Activated CD4-positive, alpha-beta T cell treated with anti-CD3 and anti-CD28 coated beads, Interleukin-2, amount 50 U/mL, for 24 hours (primary cell): ENCODE measurements around the gene NRCAM.

Experiments used
- DNase-seq, 2 donors: peaks; one replicate each; pipeline ENCODE4 v3.0.0-alpha.2; 2020; ENCODE audit warnings: low read depth in 1 of 2, low spot score in 1 of 2

The NRCAM gene

DNA sequence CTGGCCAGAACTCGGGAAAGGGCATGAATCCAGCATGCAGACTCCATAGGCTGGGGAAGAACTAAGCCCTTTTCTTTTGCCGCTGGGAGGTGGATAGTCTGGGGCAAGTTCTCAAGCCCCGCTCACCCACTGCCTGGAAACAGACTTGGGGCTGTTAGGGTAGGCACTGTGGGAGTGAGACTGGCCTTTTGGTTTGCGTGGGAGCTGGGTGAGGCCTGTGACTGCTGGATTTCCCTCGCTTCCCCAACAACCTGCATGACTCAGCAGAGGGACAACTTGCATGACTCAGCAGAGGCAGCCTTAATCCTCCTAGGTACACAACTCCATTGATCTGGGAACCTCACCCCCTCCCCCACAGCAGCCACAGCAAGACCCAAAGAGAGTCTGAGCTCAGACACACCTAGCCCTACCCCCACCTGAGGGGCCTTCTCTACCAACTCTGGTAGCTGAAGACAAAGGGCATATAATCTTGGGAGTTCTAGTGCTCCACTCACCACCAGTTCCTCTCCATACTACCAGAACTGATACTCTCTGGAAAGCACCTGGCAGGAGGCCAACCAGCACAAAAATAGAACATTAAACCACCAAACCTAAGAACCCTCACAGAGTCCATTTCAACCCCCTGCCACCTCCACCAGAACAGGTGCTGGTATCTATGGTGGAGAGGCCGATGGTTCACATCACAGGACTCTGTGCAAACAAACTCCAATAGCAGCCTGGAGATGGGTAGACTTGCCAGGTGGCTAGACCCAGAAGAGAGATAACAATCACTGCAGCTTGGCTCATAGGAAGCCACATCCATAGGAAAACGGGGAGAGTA, 244.6 kb downstream of the NRCAM start:
- DNase-seq: no peak

DNA sequence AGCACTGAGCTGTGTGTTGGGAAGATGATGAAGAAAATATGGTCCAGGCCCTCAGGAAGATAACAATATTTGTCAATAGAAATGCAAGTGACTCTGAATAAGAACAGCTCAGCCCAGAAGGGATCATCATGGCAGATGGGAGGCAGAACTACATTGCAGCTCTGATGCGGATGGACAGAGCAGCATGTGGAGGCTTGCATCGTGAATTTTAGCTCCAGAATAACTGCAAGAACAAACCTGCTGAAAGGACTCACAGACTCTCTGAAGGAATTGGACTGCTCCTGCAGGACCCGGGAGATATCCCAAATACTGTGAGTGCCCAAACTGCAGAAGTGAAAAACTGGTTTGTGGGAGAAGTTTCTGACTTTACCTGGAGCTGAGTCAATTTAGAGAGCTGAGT, 245.4 kb downstream of the NRCAM start:
- no peak for DNase-seq

DNA sequence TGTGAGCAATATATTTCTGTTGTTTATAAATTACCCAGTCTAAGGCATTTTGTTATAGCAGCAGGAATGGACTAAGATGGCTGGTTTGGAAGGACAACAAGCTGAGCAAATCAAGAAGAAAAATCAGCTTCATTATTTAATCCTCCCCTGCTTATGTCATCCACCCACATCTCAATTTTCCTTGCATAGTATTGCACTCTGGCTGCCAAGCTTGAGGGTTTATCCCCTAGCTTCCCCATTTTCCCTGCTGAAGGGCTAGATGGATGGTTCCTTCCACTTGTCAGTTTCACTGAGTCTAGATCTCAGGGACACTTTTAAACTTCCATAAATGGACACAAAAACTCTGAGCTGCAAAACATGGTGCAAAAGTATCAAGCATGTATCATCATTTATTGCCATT, 250.9 kb downstream of the NRCAM start:
- no peak for DNase-seq

DNA sequence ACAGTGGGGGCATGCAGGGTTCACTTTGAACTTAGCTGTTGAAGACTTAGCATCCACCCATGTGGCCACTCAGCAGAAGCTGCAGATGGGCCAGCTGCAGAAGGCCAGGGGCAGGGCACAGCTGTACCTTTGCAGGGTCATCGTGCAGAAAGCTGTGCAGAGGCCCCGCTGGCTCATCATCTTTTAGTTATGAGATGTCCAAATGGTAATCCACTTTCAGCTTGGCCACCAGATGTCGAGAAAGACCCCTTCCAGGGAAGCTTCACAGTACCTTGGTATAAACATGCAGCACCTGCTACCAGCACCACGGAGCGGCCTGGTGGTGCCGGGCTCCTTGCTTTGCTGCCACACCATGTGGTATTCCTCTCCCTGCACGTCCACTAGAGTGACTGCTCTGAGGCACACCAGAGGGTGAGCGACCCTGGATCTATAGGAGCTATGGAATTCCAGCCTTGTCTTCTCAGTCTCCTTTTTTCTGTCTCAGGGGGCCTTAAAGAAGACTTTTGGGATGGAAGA, 251.9 kb downstream of the NRCAM start:
- no peak for DNase-seq

DNA sequence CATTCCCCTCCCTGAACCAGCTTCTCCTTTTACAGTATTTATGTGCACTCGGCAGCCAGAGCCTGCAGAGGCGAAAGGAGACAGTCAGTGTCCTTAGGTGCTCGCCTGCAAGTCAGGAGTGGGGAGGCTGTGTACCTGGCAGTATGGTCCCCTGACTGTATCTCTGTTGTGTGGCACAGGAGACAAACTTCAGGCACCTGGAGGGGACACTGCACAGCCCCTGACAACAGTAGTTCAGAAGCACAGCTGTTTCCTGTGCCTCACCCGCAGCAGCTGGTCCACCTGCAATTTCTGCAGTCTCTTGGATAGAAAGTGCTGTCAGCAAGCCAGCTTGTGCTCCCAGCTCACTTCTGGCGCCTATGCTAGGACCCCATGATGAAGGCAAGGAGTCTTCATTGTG, 252.7 kb downstream of the NRCAM start:
- no peak for DNase-seq

DNA sequence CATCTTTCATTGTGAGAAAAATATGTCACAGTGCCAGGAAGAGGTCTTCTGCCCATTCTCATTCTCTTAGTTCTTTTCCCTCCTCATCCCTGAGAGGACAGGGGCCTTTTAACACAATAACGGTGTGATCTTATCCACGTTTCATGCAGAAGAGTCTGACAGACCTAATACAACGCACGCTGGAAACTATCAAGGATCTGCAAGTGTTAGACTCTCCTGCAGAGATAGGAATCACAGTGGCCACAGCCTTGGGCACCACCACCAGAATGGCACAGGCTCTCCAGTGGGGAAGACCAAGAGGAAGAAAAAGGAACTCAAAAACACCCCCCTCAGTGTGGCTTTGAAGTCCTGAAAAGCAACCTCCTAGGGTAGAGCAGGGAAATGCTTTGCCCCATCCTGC, 253.5 kb downstream of the NRCAM start:
- no peak for DNase-seq

DNA sequence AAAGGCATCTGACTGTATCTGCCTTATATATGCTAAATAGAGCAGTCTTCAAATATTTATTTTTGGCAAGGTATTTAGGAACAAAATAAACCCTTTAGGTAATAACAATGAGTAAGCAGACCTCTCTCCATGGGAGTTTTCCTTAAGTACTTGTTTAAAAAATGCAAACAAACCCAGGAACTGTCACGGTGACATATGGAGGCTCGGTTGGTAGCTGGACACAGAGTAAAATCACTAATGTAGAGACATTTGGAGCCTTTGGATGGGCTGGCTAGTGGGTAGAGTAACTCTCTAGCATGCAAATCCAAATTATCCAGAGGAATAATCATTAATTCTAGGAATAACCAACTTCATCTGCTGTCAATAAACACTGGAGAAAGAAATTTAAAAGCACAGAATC, 254.5 kb downstream of the NRCAM start:
- DNase-seq: no peak

DNA sequence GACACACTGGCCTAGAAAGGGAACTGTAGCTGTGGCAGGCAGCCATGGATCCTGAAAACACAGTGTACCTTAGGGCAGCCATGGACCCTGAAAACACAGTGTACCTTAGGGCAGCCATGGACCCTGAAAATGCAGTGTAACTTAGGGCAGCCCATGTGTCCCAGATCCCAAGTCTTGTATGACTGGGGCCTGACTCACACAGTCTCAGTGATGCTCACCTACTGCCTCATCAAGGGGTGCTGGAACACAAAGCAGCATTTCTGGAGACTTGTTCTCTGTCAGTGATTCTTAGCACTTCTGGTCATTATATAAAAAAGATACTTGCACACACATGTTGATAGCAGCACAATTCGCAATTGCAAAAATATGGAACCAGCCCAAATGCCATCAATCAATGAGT, 255.9 kb downstream of the NRCAM start:
- DNase-seq: no peak

DNA sequence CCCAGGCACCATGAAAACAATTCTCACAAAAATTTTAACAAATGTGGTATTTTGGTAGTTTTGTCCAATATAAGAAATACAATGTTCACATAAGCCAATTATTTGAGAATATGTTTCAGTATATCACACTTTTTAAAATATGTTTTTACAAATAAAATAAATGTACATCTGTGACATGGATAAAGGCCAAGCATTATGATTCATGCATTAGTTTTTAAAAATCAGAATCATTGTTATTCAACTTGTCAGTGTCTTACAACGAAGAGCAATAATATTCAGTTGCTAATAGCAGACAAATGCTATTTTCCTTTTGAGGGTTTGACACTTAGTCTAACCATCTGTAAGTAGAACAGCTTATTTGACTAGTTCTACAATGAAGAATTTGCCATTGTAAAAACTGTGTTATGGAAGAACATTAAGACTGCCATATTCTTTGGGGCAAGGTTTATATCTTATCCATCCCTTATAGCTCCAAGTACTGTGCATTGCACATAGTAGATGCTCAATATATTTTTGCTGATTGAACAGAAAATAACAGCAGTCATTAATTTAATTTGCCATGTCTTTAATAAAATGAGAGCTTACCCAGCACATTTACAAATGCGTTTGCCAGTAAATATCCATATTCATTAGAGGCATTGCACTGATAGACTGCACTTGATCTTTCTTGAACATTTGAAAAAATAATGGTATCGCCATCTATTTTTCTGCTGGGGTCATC, 258.7 kb downstream of the NRCAM start:
- no peak for DNase-seq

DNA sequence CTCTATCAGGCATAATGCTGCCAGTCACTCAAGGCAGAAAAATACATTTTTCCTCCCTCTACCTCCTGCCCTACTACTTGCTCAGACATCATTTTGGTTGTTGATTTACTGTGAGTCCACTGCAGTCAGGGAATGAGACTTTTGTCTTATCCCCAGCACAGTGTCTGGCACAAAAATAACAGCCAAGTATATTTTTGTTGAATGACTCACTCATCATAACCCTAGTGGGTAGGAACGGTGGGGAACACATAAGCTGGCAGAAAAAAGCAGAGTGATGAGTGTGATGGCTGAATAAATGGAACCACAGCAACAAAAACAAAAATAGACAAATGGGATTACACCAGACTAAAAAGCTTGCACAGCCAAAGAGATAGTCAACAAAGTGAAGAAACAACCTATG, 260.2 kb downstream of the NRCAM start:
- no peak for DNase-seq

DNA sequence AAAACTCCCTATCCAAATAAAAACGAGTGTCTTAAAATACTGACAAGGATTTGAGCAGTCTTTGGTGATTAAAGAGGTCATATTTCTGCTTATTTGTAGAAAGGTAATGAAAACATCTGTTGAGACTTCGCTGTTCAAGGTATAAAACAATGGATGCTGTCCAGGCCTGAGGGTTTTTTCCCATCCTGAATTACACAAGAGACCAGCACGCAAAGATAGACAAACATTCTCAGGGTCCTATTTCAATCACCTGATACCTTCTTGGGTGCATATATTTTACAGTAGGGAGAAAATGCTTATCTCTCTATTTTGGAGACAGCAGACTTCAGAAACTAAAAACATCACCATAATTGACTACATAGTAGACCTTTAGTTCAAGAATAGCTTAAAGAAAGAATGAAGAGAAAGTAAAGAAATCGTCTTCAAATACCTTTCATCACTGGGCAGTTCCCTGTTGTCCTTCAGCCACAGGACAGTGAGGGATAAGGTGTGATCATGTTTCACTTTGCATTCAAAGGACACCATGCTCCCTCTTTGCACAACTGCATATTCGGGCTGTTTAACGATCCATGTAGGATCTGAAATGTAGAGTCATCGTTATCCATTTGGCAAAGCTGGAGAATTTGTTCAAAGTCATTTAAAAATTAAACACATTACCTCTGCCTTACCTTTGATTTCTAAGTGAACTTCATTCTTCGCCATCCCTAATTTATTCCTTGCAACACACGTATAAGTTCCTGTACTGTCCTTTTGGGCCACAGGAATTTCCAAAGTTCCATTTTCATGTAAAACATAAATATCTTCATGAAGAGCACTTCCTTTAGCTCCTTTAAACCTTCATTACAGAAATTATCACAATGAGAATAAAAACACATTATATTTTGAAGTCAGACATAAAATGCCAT, 262.4 kb downstream of the NRCAM start:
- DNase-seq: no peak

DNA sequence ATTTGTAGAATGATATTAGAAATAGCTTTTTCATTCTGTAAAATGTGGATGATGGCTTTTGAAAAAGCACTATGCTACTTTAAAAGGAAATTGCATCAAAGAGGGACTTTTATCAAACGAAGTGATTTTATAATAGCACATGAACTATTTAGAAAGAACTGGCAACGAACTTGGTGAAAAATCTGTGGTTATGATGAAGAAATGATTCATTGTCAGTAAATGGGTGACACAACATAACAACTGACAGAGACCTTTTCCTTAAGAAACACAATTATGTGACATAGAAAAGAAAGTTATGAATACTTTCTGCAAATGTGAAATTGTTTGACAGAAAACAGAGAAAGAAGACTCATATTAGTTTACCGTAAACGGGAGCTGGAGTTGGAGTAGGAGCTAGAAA, 265.3 kb downstream of the NRCAM start:
- no peak for DNase-seq

DNA sequence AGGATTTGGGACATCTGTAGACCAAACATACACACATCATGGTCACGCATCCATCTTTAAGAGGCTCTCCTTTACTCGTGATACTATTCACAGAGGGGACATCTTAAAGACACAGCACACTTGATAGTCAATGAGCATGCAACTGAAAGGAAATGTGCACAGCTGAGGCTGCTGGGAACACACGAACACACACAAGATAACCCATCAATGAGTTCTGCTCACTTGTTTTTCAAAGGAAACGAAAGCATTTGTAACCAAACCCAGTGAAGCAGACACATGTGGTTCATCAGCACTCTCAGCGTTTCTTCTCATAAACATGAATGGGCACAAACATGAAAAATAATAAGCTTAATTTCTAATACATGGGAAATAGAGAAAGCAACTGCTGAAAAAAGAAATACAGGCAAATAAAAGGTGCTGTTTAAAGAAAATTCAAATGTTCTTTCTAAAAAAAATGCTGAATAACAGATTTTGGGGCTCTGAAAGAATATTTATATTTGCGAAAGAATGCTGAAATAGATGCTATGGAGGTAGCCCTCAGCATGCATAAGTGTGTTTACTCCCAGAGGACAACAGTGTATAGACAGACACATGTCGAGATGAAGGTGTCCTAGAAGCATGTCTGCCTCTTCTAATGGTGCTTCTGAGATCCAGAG, 266.4 kb downstream of the NRCAM start:
- DNase-seq: no peak

DNA sequence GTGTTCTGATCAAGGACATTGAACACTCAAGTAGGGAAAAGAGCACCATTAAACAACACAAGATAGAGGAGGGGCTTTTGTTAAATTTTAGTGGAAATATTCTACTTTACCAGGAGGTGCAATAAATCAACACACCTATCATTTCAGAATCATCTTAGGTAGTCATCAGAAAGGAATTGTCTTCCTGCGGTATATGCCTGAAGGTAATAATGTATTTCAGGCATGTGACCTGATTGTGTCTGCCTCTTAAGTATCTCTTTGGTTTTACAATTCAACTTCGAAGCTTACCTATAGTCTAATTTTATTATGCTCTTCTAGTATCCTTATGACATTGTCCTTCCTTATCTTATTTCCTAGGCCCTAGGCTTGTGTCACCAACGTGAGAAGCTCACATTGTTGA, 267.5 kb downstream of the NRCAM start:
- no peak for DNase-seq

DNA sequence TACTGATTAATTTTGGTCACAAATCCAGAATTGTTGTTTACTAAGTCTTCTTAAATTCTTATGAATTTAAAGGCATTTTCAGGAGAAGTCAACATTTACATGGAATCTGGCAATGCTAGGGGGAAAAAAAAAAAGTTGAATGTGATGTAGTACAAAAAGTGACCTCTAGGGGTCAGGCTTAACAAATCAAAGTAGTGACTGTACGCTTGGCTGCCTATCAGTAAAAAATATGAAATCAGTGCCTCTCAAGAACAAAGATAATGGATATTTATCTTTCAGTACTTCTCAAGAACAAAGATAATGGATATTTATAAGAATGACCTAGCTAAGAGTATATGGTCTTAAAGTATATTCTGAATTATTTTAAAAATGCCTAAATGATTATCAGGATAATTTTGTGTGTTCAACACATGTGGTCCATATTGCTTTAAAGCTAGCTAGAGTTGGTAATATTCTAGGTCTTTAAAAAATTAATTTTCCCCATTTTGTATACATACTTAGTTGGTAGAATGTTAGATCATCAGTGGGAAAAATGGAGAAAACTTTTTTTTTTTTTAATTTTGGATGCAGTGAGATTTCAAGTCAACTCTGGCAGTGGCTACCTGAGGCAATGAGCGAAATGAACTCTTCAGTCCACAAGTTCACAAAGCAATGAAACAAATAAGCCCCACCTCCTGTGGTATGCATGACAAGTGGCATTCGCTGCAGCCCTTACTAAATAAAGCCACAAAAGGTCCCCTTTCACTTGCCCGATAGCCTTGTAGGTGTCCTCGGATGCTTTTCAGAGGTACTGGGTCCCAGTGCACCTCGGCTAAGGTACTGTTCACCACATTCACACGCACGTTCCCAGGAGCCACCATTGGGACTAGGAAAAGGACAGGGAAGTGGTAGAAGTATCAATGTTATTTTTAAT, 274.9 kb downstream of the NRCAM start:
- no peak for DNase-seq

DNA sequence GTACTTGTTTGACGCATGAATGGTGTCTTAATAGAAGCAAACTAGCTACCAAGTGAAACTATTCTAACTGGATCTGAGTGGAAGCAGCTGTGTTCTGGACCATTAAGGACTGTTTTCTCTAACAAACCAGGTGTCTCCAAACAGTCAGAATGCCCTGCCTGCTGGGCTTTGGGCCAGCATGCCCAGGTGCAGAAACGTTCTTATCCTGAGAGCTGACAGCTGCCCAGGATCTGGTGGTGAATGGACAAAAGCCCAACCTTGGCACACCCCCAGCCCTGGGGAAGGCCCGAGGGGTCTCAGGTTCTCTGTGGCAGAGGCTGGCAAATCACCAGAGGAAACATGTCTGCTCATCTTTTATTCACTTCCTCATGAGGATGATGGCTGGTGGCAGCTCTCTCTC, 277.8 kb downstream of the NRCAM start:
- DNase-seq: no peak

DNA sequence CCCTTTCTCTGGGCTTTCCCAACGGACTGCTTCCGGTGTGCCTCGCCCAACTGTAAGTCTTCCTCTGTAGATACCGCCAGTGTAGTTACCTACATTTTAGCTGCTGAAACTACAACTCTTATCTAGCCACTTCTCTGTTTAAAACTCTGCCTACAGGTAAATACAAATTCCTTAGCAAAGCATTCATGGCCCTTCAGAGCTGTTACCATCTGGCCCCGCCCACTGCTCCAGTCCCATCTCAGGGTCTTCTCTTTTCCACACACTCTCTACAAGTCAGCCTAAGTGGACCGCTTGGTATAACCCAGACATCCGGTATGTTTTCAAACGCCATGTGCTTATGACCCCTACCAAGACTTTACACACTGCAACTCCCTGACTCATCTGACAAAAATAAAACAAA, 285.1 kb downstream of the NRCAM start:
- DNase-seq: no peak

DNA sequence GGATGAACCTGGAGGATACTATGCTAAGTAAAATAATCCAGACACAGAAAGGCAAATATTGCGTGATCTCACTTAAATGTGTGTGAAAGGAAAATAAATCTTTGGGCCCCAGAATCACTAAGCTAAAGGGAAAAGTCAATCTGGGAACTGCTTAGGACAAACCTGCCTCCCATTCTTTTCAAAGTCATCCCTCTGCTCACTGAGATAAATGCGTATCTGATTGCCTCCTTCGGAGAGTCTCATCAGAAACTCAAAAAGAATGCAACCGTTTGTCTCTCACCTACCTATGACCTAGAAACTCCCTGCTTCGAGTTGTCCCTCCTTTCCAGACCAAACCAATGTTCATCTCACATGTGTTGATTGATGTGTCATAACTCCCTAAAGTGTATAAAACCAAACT, 286.0 kb downstream of the NRCAM start:
- DNase-seq: no peak

DNA sequence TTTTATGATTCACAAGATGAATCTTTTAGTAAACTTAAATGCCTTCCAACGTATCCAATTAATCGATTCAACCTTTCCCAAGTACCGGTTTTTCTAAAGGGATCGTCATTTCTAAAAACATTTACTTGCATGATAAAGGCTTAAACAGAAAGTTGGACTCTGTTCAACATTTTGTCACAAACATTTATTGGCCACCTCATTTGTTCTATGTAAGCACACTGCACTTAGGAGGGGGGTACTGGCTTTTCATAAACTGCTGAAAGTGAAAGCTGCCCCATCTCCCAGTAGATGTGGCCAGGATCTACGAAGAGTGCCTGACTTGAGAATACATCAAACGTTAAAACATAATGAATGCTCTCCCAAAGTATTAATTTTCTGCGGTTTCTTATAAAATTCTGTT, 288.8 kb downstream of the NRCAM start:
- DNase-seq: no peak

DNA sequence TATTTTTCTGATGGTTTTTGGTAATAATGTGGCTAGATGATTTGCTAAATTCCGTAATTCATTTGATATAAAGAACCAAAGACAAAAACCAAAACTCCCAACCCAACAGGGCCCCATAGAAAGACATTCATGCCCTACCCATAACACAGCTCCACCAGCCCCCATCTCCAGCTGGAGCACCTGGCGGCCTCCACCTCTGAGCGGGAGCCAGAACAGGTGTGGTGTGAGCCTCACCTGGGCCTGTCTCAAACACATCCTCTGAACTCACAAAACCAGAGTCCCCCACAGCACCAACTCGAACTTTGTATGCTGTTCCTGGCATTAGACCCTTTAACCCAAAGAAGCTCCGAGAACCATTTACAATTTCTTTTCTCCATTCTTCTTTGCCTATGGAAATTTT, 289.5 kb downstream of the NRCAM start:
- no peak for DNase-seq
